Measurements from ENCODE around the gene TMCC1.
"Not testable (repeated sequence)": the region's sequence is repeated elsewhere in the genome, so short reads cannot be mapped to it uniquely, and the experiment has no call there.

Gene TMCC1

GRCh38 chr3:129893581-129894070, at the start of gene TMCC1:
TMCC1 (minus strand) TSS chr3:129893711.
- peak; percentile 79 for DNase-seq

DNA sequence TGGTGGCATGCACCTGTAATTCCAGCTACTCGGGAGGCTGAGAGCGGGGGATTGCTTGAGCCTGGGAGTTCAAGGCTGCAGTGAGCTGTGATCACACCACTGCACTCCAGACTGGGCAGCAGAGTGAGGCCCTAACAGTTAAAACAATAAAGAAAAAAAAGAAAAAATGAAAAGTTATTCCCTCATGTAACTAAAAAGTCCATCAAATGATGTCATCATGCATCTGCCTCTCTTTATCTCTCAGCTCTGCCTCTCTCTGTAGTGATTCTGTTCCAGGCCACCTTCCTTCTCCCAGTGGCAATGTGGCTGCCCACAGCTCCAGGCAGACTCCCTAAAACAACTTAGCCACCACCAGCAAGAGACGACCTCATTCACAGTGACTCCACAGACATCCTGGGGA, 49.5 kb upstream of the TMCC1 start:
- DNase-seq: no peak

DNA sequence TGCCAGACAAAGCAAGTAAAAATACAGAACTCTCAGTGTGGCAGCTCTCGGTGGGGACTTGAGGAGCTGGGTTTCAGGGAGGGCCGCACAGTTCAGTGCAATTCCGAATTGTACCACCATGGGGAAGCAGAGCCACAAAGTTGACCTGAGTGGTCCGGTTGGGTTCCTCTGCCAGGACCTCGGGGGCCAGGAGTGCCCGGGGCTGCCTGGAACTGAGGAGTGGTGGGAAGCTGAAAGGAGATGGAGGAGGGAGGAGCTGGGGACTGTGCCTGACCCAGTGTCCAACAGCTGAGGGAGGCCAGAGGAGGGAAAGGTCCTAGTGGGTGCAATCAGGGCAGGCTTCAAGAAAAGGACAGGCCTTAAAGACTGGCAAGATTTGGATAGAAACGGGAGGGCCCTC, 48.8 kb upstream of the TMCC1 start:
- DNase-seq: peak; percentile 30

- DNase-seq: no peak
These were observed 46.6 kb upstream of the TMCC1 start for GRCh38 chr3:129940086-129940485.

DNA sequence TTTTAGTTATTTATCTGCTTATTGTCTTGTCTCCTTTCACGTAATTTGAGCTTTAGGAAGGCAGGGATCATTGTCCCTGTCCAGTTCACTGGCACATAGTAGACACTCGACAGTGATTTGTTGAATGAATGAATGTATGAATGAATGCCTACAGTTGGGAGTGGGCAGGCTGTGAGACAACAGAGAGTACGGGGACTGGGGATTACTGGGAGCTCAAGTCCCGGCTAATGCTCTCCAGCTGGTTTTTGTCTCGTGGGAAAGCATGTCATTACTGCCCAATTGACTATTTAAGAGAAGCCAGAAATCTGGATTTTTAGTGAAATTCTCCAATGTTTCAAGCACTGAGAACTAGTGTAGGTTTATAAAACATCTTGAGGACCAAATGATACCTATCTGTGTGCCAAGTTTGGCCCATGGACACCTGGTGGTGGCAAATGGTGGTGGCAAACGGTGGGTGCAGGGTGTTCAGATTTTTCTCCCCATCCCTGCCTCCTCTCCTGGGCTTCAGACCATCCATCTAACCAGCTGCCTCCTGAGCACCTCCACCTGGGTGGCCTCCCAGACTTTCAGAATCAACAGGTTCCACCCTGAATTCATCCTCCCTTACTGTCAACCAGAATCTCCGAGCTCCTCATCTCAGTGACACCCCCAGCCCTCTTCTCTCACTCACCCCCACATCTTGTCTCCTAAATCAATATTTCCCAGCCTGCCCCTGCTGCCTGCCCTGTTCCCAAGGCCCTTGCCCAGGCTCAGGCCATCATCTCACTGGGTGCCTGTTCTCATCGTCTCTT, 44.8 kb upstream of the TMCC1 start:
- no peak for DNase-seq

- DNase-seq: no peak
These were observed 44.2 kb upstream of the TMCC1 start for GRCh38 chr3:129937717-129938116.

- no peak for DNase-seq
These were observed 43.2 kb upstream of the TMCC1 start for GRCh38 chr3:129936757-129937156.

- DNase-seq: no peak
These were observed 41.0 kb upstream of the TMCC1 start for GRCh38 chr3:129934234-129935123.

DNA sequence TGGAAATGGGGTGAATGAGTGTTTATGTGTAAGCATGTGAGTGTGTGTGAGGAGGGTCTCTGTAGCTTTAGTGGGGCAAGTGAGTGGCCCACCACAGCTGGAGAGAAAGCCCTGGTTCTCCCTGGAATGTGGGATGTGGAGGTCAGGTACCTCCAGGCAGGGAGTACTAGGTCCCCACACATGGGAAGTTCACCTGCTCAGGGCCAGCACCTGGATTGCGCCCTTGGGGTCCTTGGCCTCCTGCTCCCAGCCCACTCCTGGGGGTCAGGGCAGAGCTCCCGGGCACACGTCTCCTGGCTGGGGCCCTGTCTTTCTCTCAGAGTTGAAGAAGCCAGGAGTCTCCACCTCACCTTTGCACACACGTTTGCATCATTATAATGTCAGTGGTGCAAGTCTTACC, 40.0 kb upstream of the TMCC1 start:
- DNase-seq: no peak

DNA sequence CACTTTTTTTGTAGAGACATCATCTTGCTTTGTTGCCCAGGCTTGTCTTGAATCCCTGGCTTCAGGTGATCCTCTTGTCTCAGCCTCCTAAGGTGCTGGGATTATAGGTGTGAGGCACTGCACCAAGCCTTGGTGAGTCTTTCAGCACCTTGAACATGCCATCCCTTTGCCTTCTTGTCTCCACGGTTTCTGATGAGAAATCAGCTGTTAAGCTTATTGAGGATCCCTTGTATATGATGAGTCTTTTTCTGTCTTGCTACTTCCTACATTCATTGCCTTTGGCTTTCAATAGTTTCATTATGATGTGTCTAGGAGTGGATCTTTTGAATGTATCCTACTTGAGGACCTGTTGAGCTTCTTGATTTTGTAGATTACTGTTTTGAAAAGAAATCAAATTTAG, 35.9 kb upstream of the TMCC1 start:
- no peak for DNase-seq

DNA sequence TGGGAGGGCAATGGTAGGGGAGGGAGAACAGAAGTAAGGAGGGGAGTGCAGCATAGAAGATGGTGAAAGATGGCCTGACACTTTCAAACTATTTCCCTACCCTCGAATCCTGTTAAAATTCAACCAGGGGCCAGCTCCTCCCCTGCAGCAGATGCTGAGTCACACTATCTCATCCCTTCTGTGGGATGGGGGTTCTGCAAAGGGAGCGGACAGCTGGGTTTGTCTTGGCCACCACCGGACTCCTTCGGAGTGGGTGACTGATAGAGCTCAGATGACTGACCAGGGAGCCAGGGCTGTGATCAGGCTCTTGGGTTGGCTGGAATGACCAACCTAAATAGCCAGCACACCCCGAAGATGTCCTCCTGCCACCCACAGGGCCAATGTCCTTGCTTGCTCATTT, 33.6 kb upstream of the TMCC1 start:
- no peak for DNase-seq

GRCh38 chr3:129919806-129920205, 26.3 kb upstream of the TMCC1 start:
- DNase-seq: no peak

GRCh38 chr3:129919357-129919756, 25.8 kb upstream of the TMCC1 start:
- DNase-seq: no peak

GRCh38 chr3:129918461-129918860, 24.9 kb upstream of the TMCC1 start:
- no peak for DNase-seq

GRCh38 chr3:129917423-129918007, 24.0 kb upstream of the TMCC1 start:
- DNase-seq: no peak

- DNase-seq: no peak
These were observed 20.1 kb upstream of the TMCC1 start for GRCh38 chr3:129913618-129914017.

GRCh38 chr3:129911261-129911861, 17.9 kb upstream of the TMCC1 start:
- DNase-seq: no peak

- DNase-seq: not testable (repeated sequence)
These were observed 15.7 kb upstream of the TMCC1 start for GRCh38 chr3:129909235-129909634.

GRCh38 chr3:129908417-129908816, 14.9 kb upstream of the TMCC1 start:
- no peak for DNase-seq

- DNase-seq: not testable (repeated sequence)
These were observed 7.8 kb upstream of the TMCC1 start for GRCh38 chr3:129901272-129901671.

GRCh38 chr3:129897026-129897425, 3.5 kb upstream of the TMCC1 start:
- DNase-seq: no peak

- no peak for DNase-seq
These were observed 492 bp downstream of the TMCC1 start for GRCh38 chr3:129892857-129893580.

Measured in HCEC 1CT (cell line).